Upper lobe of left lung (tissue), 6 donors: ENCODE results near the gene KHDC4. TPM values are rescaled to one million over a fixed set of nuclear protein-coding genes. Genes with fewer than 3 reads are reported as not detected.
A peak's percentile ranks its signal among the peaks of the same experiment; 100 is the strongest.

Experiments
- ATAC-seq, 2 donors: fragments of 200-7000 bp; cut with Tn5 transposase; one replicate each; pipeline ENCODE4 v1.9.1; 2022; ENCODE audit warnings: mild to moderate bottlenecking in 2 of 2, moderate library complexity in 2 of 2; ENCODE audit not compliant: low FRiP score in 2 of 2
- DNase-seq, 2 donors: peaks; one replicate each; pipeline ENCODE4 v3.0.0-alpha.2; 2019 to 2020
- H3K27ac ChIP-seq, 4 donors: fragments of 200-600 bp; sonication (generic); one replicate each; pipeline ENCODE4 v1.5.1; 2016 to 2019
- H3K27me3 ChIP-seq, 4 donors: fragments of 200-600 bp; sonication (generic); one replicate each; pipeline ENCODE4 v1.5.1; 2017 to 2019
- H3K36me3 ChIP-seq, 4 donors: fragments of 200-600 bp; sonication (generic); one replicate each; pipeline ENCODE4 v1.5.1; 2016 to 2019
- H3K4me1 ChIP-seq, 4 donors: fragments of 200-600 bp; sonication (generic); one replicate each; pipeline ENCODE4 v1.5.1; 2018 to 2019
- H3K4me3 ChIP-seq, 4 donors: fragments of 200-600 bp; sonication (generic); one replicate each; pipeline ENCODE4 v1.5.1; 2017 to 2019; ENCODE audit warnings: mild to moderate bottlenecking in 2 of 4, moderate library complexity in 1 of 4
- H3K9me3 ChIP-seq, 4 donors: fragments of 200-600 bp; sonication (generic); one replicate each; pipeline ENCODE4 v1.5.1; 2018 to 2019
- CTCF ChIP-seq, 6 experiments: fragments of 450-650 bp in 4 of 6; fragments of 200-600 bp in 2 of 6; sonication (generic) in 2 of 6; IDR thresholded peaks; one replicate each; pipeline ENCODE4 v1.5.1; 2016 to 2019; ENCODE audit warnings: antibody characterized with exemption in 6 of 6
- EP300 ChIP-seq, 4 donors: sonication (generic); formaldehyde crosslinking; IDR thresholded peaks; one replicate each; pipeline ENCODE4 v1.5.1; 2017; ENCODE audit warnings: antibody characterized with exemption in 4 of 4, control low read depth in 2 of 4
- POLR2A ChIP-seq, 4 donors: fragments of 450-650 bp; IDR thresholded peaks; one replicate each; pipeline ENCODE4 v1.5.1; 2016 to 2017; ENCODE audit warnings: antibody characterized with exemption in 4 of 4, mild to moderate bottlenecking in 2 of 4
- POLR2AphosphoS5 ChIP-seq, 2 donors: sonication (generic); formaldehyde crosslinking; IDR thresholded peaks; one replicate each; pipeline ENCODE4 v1.5.1; 2017; ENCODE audit warnings: antibody characterized with exemption in 2 of 2
- WGBS, 2 donors: methylation state at CpG; one replicate each; pipeline ENCODE4 v1.1.5; 2017 to 2018; 5-methylcytosine and 5-hydroxymethylcytosine counted together
- total RNA-seq, 6 donors: library from RNA; depleted of rRNA in 4 of 6; stranded (reverse); fragments of >200 nt in 4 of 6; gene quantifications; one replicate each; pipeline versions ENCODE4 v1.1.0 to v1.2.1, GENCODE V29; 2016 to 2021
- donor health status: DM: no; HTN: no; CAD: no; lungs with moderate emphysema.
- donor health status: DM: no; HTN: yes; CAD: no; lungs with severe emphysema.

Gene KHDC4
- total RNA-seq, 6 donors from 2014 or later, result 30.4 to 105 (median 37.6) TPM

GRCh38 chr1:155973723-155974122 is 39.5 kb upstream of the KHDC4 start:
- peaks cover 72 to 86% (median 83%) of the 10 kb centered on the region in 4 donors for H3K4me1 ChIP-seq
- TF ChIP-seq EP300 (IDR thresholded peaks at IDR 0.05) (no peak), CTCF (IDR thresholded peaks at IDR 0.05) (no peak), POLR2AphosphoS5 (IDR thresholded peaks at IDR 0.05) (no peak), POLR2A (IDR thresholded peaks at IDR 0.05) (no peak)
- 45 to 55% methylated on average over 3 of the region's 3 CpGs for WGBS, 2 donors

GRCh38 chr1:155971910-155972809 is 37.9 kb upstream of the KHDC4 start:
- no peak for ATAC-seq
- Histone ChIP-seq H3K36me3 (peaks cover 0 to 27% (median 11%) of the 10 kb centered on the region in 4 donors), H3K4me3 (no peak overlapping the region), H3K4me1 (peaks cover 87 to 100% (median 95%) of the 10 kb centered on the region in 4 donors), H3K27me3 (no peaks in the 10 kb centered on the region), H3K27ac (peak overlapping the region; percentile 71 to 99 (median 91)), H3K9me3 (no peaks in the 10 kb centered on the region)
- TF ChIP-seq EP300 (IDR thresholded peaks at IDR 0.05) (no peak), POLR2A (IDR thresholded peaks at IDR 0.05) (no peak), POLR2AphosphoS5 (IDR thresholded peaks at IDR 0.05) (no peak), CTCF (IDR thresholded peaks at IDR 0.05) (no peak)
- 64 to 71% methylated on average over 8 to 9 of the region's 9 CpGs for WGBS, 2 donors
- peak in 1 of 2 donors; percentile 50 for DNase-seq

More at GRCh38 chr1:155973723-155974122, 39.5 kb upstream of the KHDC4 start:
- Histone ChIP-seq H3K27ac (peak overlapping the region; percentile 85 to 100 (median 98)), H3K4me3 (peak overlapping the region in 1 of 4 donors; percentile 66), H3K36me3 (peaks cover 0 to 14% (median 5%) of the 10 kb centered on the region in 4 donors), H3K9me3 (no peaks in the 10 kb centered on the region), H3K27me3 (no peaks in the 10 kb centered on the region)
- no peak for DNase-seq
- no peak for ATAC-seq

DNA sequence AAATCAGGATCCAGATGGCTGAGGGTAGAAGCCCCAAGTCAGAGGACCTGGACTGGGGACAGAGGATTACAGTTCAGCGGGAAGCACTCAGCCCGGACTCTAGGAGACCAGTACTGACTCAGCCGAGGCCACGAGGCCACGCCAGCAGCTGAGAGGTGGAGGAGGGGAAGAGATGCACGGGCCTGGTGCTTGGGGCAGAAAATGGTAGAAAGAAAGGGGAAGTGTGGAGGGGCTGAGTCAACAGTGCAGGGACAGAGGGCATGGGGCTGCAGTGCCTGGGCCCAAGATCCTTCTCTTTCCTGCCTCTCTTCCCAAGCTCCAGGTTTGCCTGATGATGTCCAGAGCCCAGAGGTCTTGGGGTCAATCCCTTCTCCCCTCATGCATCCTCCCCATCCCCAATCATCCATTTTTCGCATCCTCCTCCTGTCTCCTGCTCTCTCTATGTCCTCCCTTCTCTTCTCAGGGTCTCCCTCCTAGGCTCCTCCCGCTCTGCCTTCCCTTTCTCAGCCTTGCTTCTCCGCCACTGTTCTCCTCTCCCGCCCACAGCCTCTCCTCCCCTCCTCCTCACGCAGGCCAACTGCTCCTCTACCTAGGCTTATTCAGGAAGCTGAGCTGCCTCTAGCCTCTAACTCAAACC is 36.4 kb upstream of the KHDC4 start:
- peak; percentile 80 to 90 for ATAC-seq
- no peaks in the 10 kb centered on the region for H3K9me3 ChIP-seq
- H3K4me1 ChIP-seq, result peaks cover 97 to 100% (median 98%) of the 10 kb centered on the region in 4 donors
- TF ChIP-seq EP300 (IDR thresholded peaks at IDR 0.05) (no peak), POLR2A (IDR thresholded peaks at IDR 0.05) (peak in 1 of 4 donors; percentile 27), CTCF (IDR thresholded peaks at IDR 0.05) (no peak), POLR2AphosphoS5 (IDR thresholded peaks at IDR 0.05) (peak; percentile 42 to 51)
- no peaks in the 10 kb centered on the region for H3K27me3 ChIP-seq
- no peak overlapping the region for H3K4me3 ChIP-seq
- DNase-seq, result peak; percentile 84 to 89
- H3K36me3 ChIP-seq, result peaks cover 6 to 40% (median 25%) of the 10 kb centered on the region in 4 donors
- 19 to 29% methylated on average over 11 of the region's 11 CpGs for WGBS, 2 donors
- H3K27ac ChIP-seq, result peak overlapping the region; percentile 71 to 99 (median 91)

DNA sequence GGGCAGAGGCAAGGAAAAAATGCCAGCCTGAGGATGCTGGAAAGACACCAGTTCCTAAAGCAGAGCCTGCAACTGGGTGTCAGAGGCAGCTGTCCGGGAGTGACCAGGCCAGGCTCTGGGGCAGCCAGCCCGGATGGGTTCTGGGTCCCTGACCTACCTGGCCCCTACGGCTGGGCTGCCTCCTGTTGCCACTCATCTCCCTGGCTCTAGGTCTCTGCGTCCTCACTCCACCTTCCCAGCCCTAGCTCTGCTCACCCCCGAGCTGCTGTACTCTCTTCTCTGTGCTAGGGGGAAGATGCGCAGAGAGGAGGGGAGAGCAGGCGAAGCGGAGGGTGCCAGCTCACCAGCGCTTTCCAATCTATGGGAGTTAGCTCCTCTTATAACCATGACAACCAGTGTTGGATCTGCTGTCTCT is 35.2 kb upstream of the KHDC4 start:
- TF ChIP-seq CTCF (IDR thresholded peaks at IDR 0.05) (no peak), POLR2A (IDR thresholded peaks at IDR 0.05) (no peak), POLR2AphosphoS5 (IDR thresholded peaks at IDR 0.05) (no peak), EP300 (IDR thresholded peaks at IDR 0.05) (no peak)
- H3K36me3 ChIP-seq, result peaks cover 16 to 53% (median 37%) of the 10 kb centered on the region in 4 donors
- H3K4me1 ChIP-seq, result peaks cover 86 to 91% (median 89%) of the 10 kb centered on the region in 4 donors
- ATAC-seq (no peak), DNase-seq (peak in 1 of 2 donors; percentile 33)
- no peaks in the 10 kb centered on the region for H3K27me3 ChIP-seq
- H3K4me3 ChIP-seq, result no peak overlapping the region
- 50 to 81% methylated on average over 7 to 9 of the region's 9 CpGs for WGBS, 2 donors
- peak overlapping the region; percentile 71 to 99 (median 91) for H3K27ac ChIP-seq
- H3K9me3 ChIP-seq, result no peaks in the 10 kb centered on the region
